ENCODE results near the gene SHOX. TPM values are rescaled to one million over a fixed set of nuclear protein-coding genes. Genes with fewer than 3 reads are reported as not detected.

Gene SHOX
- total RNA-seq, 1 donor from 2014 or later, result not detected

GRCh38 chrX:681989-682388, 51.4 kb downstream of the SHOX start:
- Histone ChIP-seq H3K4me3 (no peak overlapping the region), H3K27me3 (no peaks in the 10 kb centered on the region), H3K27ac (no peak overlapping the region), H3K36me3 (no peaks in the 10 kb centered on the region), H3K9me3 (no peaks in the 10 kb centered on the region), H3K4me1 (no peaks in the 10 kb centered on the region)
- intact Hi-C loops (cut with DNase I), result no loop called here
- no peak for TF ChIP-seq CTCF (IDR thresholded peaks at IDR 0.05)
- no peak for DNase-seq (ENCODE audit: extremely low spot score in 2 of 2)

GRCh38 chrX:682892-683291, 52.3 kb downstream of the SHOX start:
- no peak for DNase-seq (ENCODE audit: extremely low spot score in 2 of 2)
- TF ChIP-seq CTCF (IDR thresholded peaks at IDR 0.05) (no peak), POLR2AphosphoS5 (IDR thresholded peaks at IDR 0.05; ENCODE audit: insufficient read depth in 1 of 2, low read depth in 1 of 2) (no peak), POLR2A (IDR thresholded peaks at IDR 0.05) (no peak)
- no peak overlapping the region for H3K27ac ChIP-seq
- no peaks in the 10 kb centered on the region for H3K4me1 ChIP-seq
- intact Hi-C loops (cut with DNase I), result no loop called here
- H3K9me3 ChIP-seq, result no peaks in the 10 kb centered on the region
- H3K4me3 ChIP-seq, result no peak overlapping the region
- no peaks in the 10 kb centered on the region for H3K27me3 ChIP-seq
- no peaks in the 10 kb centered on the region for H3K36me3 ChIP-seq

- intact Hi-C loops (cut with DNase I), result no loop called here
- H3K36me3 ChIP-seq, result no peaks in the 10 kb centered on the region
- no peaks in the 10 kb centered on the region for H3K27me3 ChIP-seq
- no peak overlapping the region for H3K27ac ChIP-seq
- H3K4me1 ChIP-seq, result no peaks in the 10 kb centered on the region
- DNase-seq (ENCODE audit: extremely low spot score in 2 of 2), result no peak
- H3K4me3 ChIP-seq, result no peak overlapping the region
- TF ChIP-seq CTCF (IDR thresholded peaks at IDR 0.05) (no peak), POLR2AphosphoS5 (IDR thresholded peaks at IDR 0.05; ENCODE audit: insufficient read depth in 1 of 2, low read depth in 1 of 2) (no peak), POLR2A (IDR thresholded peaks at IDR 0.05) (no peak)
- no peaks in the 10 kb centered on the region for H3K9me3 ChIP-seq
Measured at GRCh38 chrX:683576-683975, 53.0 kb downstream of the SHOX start.

GRCh38 chrX:685120-686032, 54.8 kb downstream of the SHOX start:
- Histone ChIP-seq H3K4me3 (no peak overlapping the region), H3K27me3 (no peaks in the 10 kb centered on the region), H3K36me3 (no peaks in the 10 kb centered on the region), H3K9me3 (no peaks in the 10 kb centered on the region), H3K4me1 (no peaks in the 10 kb centered on the region), H3K27ac (no peak overlapping the region)
- no peak for TF ChIP-seq CTCF (IDR thresholded peaks at IDR 0.05)
- TF ChIP-seq POLR2A (IDR thresholded peaks at IDR 0.05), result no peak
- no peak for TF ChIP-seq POLR2AphosphoS5 (IDR thresholded peaks at IDR 0.05; ENCODE audit: insufficient read depth in 1 of 2, low read depth in 1 of 2)
- intact Hi-C loops (cut with DNase I), result no loop called here
- DNase-seq (ENCODE audit: extremely low spot score in 2 of 2), result no peak

GRCh38 chrX:689983-690382, 59.4 kb downstream of the SHOX start:
- H3K36me3 ChIP-seq, result no peaks in the 10 kb centered on the region

More at GRCh38 chrX:689983-690382, 59.4 kb downstream of the SHOX start:
- Histone ChIP-seq H3K4me1 (no peaks in the 10 kb centered on the region), H3K27me3 (no peaks in the 10 kb centered on the region), H3K9me3 (no peaks in the 10 kb centered on the region), H3K27ac (no peak overlapping the region), H3K4me3 (no peak overlapping the region)
- intact Hi-C loops (cut with DNase I), result no loop called here
- no peak for DNase-seq (ENCODE audit: extremely low spot score in 2 of 2)
- no peak for TF ChIP-seq POLR2A (IDR thresholded peaks at IDR 0.05)
- no peak for TF ChIP-seq POLR2AphosphoS5 (IDR thresholded peaks at IDR 0.05; ENCODE audit: insufficient read depth in 1 of 2, low read depth in 1 of 2)
- no peak for TF ChIP-seq CTCF (IDR thresholded peaks at IDR 0.05)
